AG10803 (cell line): ENCODE data around the gene NR5A1.

Source experiments
- DNase-seq: peaks from one replicate; pipeline ENCODE4 v3.0.0; 2010; ENCODE audit warnings: low read depth
- H3K4me3 ChIP-seq: 2 replicates; pipeline ENCODE4 v1.5.1; 2011; ENCODE audit warnings: mild to moderate bottlenecking, low read length, control low read depth
- CTCF ChIP-seq: conservative IDR thresholded peaks from 2 replicates; pipeline ENCODE4 v1.5.1; 2011; ENCODE audit warnings: mild to moderate bottlenecking, low read length, control low read depth, inconsistent platforms

NR5A1 gene

GRCh38 chr9:124441291-124441690, 65.9 kb downstream of the NR5A1 start:
- no peak for TF ChIP-seq CTCF
- H3K4me3 ChIP-seq = no peak overlapping the region
- DNase-seq = no peak

GRCh38 chr9:124440786-124441185, 66.4 kb downstream of the NR5A1 start:
- no peak overlapping the region for H3K4me3 ChIP-seq
- no peak for DNase-seq
- no peak for TF ChIP-seq CTCF

GRCh38 chr9:124439686-124440243, 67.4 kb downstream of the NR5A1 start:
- H3K4me3 ChIP-seq = no peak overlapping the region
- DNase-seq = no peak
- TF ChIP-seq CTCF = no peak

- no peak for TF ChIP-seq CTCF
- H3K4me3 ChIP-seq = no peak overlapping the region
- DNase-seq = no peak
Measured at GRCh38 chr9:124439086-124439485, 68.1 kb downstream of the NR5A1 start.

GRCh38 chr9:124438091-124438490, 69.1 kb downstream of the NR5A1 start:
- H3K4me3 ChIP-seq = no peak overlapping the region
- no peak for DNase-seq
- no peak for TF ChIP-seq CTCF

- no peak overlapping the region for H3K4me3 ChIP-seq
- no peak for DNase-seq
- no peak for TF ChIP-seq CTCF
Measured at GRCh38 chr9:124437086-124437485, 70.1 kb downstream of the NR5A1 start.

GRCh38 chr9:124436320-124436719, 70.9 kb downstream of the NR5A1 start:
- DNase-seq = no peak
- TF ChIP-seq CTCF = no peak
- no peak overlapping the region for H3K4me3 ChIP-seq
